Spleen (tissue), 11 donors: ENCODE results near the gene TCF7L1. TPM values are rescaled to one million over a fixed set of nuclear protein-coding genes. Genes with fewer than 3 reads are reported as not detected.

Experiments
- DNase-seq: peaks from one replicate; pipeline ENCODE4 v3.0.0-alpha.2; 2020
- H3K27ac ChIP-seq, 8 donors: fragments of 200-600 bp; sonication (generic) in 7 of 8; 1 replicate in 4 of 8; 2 replicates in 4 of 8; pipeline versions ENCODE4 v1.5.0 to v1.8.0; 2016 to 2021; ENCODE audit warnings: inconsistent platforms in 4 of 8, mild to moderate bottlenecking in 4 of 8, moderate library complexity in 1 of 8
- H3K27me3 ChIP-seq, 7 donors: fragments of 200-600 bp; sonication (generic) in 6 of 7; replicated peaks in 1 of 7; 1 replicate in 4 of 7; 2 replicates in 3 of 7; pipeline versions ENCODE4 v1.5.0 to v1.8.0; 2016 to 2021; ENCODE audit warnings: inconsistent platforms in 3 of 7, mild to moderate bottlenecking in 1 of 7
- H3K36me3 ChIP-seq, 6 donors: fragments of 200-600 bp; sonication (generic) in 5 of 6; 1 replicate in 4 of 6; 2 replicates in 2 of 6; pipeline versions ENCODE4 v1.5.0 to v1.8.0; 2016 to 2021; ENCODE audit warnings: inconsistent platforms in 2 of 6
- H3K4me1 ChIP-seq, 6 donors: fragments of 200-600 bp; sonication (generic) in 5 of 6; 1 replicate in 3 of 6; 2 replicates in 3 of 6; pipeline versions ENCODE4 v1.5.0 to v1.8.0; 2016 to 2021; ENCODE audit warnings: inconsistent platforms in 3 of 6
- H3K4me3 ChIP-seq, 8 donors: fragments of 200-600 bp; sonication (generic) in 7 of 8; 1 replicate in 4 of 8; 2 replicates in 4 of 8; pipeline versions ENCODE4 v1.5.0 to v1.8.0; 2016 to 2021; ENCODE audit warnings: inconsistent platforms in 4 of 8, mild to moderate bottlenecking in 4 of 8, moderate library complexity in 2 of 8
- H3K9me3 ChIP-seq, 8 donors: fragments of 200-600 bp; sonication (generic) in 7 of 8; 1 replicate in 4 of 8; 2 replicates in 4 of 8; pipeline versions ENCODE4 v1.5.0 to v1.8.0; 2016 to 2021; ENCODE audit warnings: inconsistent platforms in 4 of 8
- CTCF ChIP-seq, 11 experiments: fragments of 200-600 bp in 7 of 11; fragments of 450-650 bp in 4 of 11; sonication (generic) in 4 of 11; IDR thresholded peaks in 8 of 11; conservative IDR thresholded peaks in 3 of 11; 1 replicate in 7 of 11; 2 replicates in 4 of 11; pipeline versions ENCODE4 v1.4.0 to v1.8.0; 2016 to 2021; ENCODE audit warnings: antibody characterized with exemption in 11 of 11, inconsistent platforms in 4 of 11, mild to moderate bottlenecking in 1 of 11
- POLR2A ChIP-seq, 3 donors: fragments of 450-650 bp; IDR thresholded peaks; one replicate each; pipeline ENCODE4 v1.5.1; 2017; ENCODE audit warnings: antibody characterized with exemption in 3 of 3, mild to moderate bottlenecking in 1 of 3
- POLR2AphosphoS5 ChIP-seq, 3 donors: sonication (generic); formaldehyde crosslinking; IDR thresholded peaks; one replicate each; pipeline ENCODE4 v1.5.1; 2017; ENCODE audit warnings: antibody characterized with exemption in 3 of 3
- WGBS, 5 donors: extraction: QIAGEN DNeasy Blood & Tissue Kit in 3 of 5; methylation state at CpG; one replicate each; pipeline versions ENCODE4 v1.1.5 to v1.1.7; 2013 to 2018; 5-methylcytosine and 5-hydroxymethylcytosine counted together
- intact Hi-C: fragments of 100-400 bp; cut with DNase I; formaldehyde crosslinking; loops from one replicate; pipeline ENCODE4 v1.15.0; 2023; ENCODE audit warnings: low total_unique reads
- polyA plus RNA-seq, 3 donors: library from polyadenylated mRNA; stranded (reverse); fragments of 200-250 nt; gene quantifications; one replicate each; pipeline ENCODE4 v1.2.1, GENCODE V29; 2013
- total RNA-seq, 7 donors: library from RNA; depleted of rRNA in 3 of 7; stranded (reverse); fragments of >200 nt in 3 of 7; fragmentation: NEBNext Ultra II Directional in 4 of 7; extraction: Animal tissue kit (Norgen Biotek cat#: 25700) in 4 of 7; gene quantifications; one replicate each; pipeline versions ENCODE4 v1.1.0 to v1.2.1, GENCODE V29; 2016 to 2021
- donor health status: healthy with polysubstance abuse.
- donor health status: DM: no; HTN: no; CAD: no; lungs with moderate emphysema.
- donor health status: DM: no; HTN: no; CAD: no.
- donor health status: Bipolar disorder and iron deficiency.
- donor health status: healthy.
- donor health status: DM: no; HTN: no; CAD: no.
- donor health status: DM: yes; HTN: yes; CAD: no.

Gene TCF7L1
- total and polyA plus RNA-seq, 10 donors, result 2.0 to 15.8 (median 6.4) TPM

GRCh38 chr2:85291425-85292023, 158.3 kb downstream of the TCF7L1 start:
- H3K27me3 ChIP-seq, result no peaks in the 10 kb centered on the region
- H3K4me3 ChIP-seq, result peak overlapping the region in 1 of 8 donors; percentile 31
- DNase-seq, result no peak
- intact Hi-C loops, result no loop called here
- no peaks in the 10 kb centered on the region for H3K36me3 ChIP-seq
- H3K9me3 ChIP-seq, result no peaks in the 10 kb centered on the region
- H3K4me1 ChIP-seq, result peaks cover 0 to 16% (median 9%) of the 10 kb centered on the region in 6 donors
- WGBS, 5 donors, result 38 to 61% (median 48%) methylated on average over 4 of the region's 4 CpGs
- peak overlapping the region in 5 of 8 donors; percentile 35 to 68 (median 50) for H3K27ac ChIP-seq
- TF ChIP-seq POLR2A (IDR thresholded peaks at IDR 0.05) (no peak), CTCF (IDR thresholded peaks at IDR 0.05 in 8 of 11, conservative IDR thresholded peaks at IDR 0.05 in 3 of 11) (no peak), POLR2AphosphoS5 (IDR thresholded peaks at IDR 0.05) (no peak)

GRCh38 chr2:85302121-85302520, 168.9 kb downstream of the TCF7L1 start:
- H3K36me3 ChIP-seq, result peaks cover 0 to 18% (median 0%) of the 10 kb centered on the region in 6 donors
- peaks cover 0 to 17% (median 0%) of the 10 kb centered on the region in 7 donors for H3K27me3 ChIP-seq
- H3K4me3 ChIP-seq, result no peak overlapping the region
- H3K27ac ChIP-seq, result no peak overlapping the region
- peak; percentile 47 for DNase-seq
- H3K9me3 ChIP-seq, result no peaks in the 10 kb centered on the region
- 89 to 94% (median 91%) methylated on average over 6 of the region's 6 CpGs for WGBS, 5 donors
- TF ChIP-seq CTCF (IDR thresholded peaks at IDR 0.05 in 8 of 11, conservative IDR thresholded peaks at IDR 0.05 in 3 of 11) (no peak), POLR2A (IDR thresholded peaks at IDR 0.05) (no peak), POLR2AphosphoS5 (IDR thresholded peaks at IDR 0.05) (no peak)
- intact Hi-C loops, result no loop called here
- peaks cover 0 to 29% (median 7%) of the 10 kb centered on the region in 6 donors for H3K4me1 ChIP-seq

GRCh38 chr2:85303780-85304531, 170.8 kb downstream of the TCF7L1 start:
- H3K9me3 ChIP-seq, result no peaks in the 10 kb centered on the region
- no peak overlapping the region for H3K27ac ChIP-seq
- DNase-seq, result peak; percentile 70
- H3K27me3 ChIP-seq, result peaks cover 0 to 17% (median 0%) of the 10 kb centered on the region in 7 donors
- peaks cover 6 to 41% (median 24%) of the 10 kb centered on the region in 6 donors for H3K4me1 ChIP-seq
- TF ChIP-seq POLR2AphosphoS5 (IDR thresholded peaks at IDR 0.05), result no peak
- TF ChIP-seq CTCF (IDR thresholded peaks at IDR 0.05 in 8 of 11, conservative IDR thresholded peaks at IDR 0.05 in 3 of 11), result no peak
- no peak for TF ChIP-seq POLR2A (IDR thresholded peaks at IDR 0.05)
- WGBS, 5 donors, result 78 to 86% (median 83%) methylated on average over 28 of the region's 28 CpGs
- H3K36me3 ChIP-seq, result peaks cover 0 to 29% (median 0%) of the 10 kb centered on the region in 6 donors
- intact Hi-C loops, result no loop called here
- H3K4me3 ChIP-seq, result no peak overlapping the region

GRCh38 chr2:85307527-85307897, 174.3 kb downstream of the TCF7L1 start:
- no peaks in the 10 kb centered on the region for H3K9me3 ChIP-seq
- DNase-seq, result no peak
- peaks cover 0 to 9% (median 0%) of the 10 kb centered on the region in 7 donors for H3K27me3 ChIP-seq
- WGBS, 5 donors, result 74 to 84% (median 83%) methylated on average over 9 of the region's 9 CpGs
- intact Hi-C loops, result no loop called here
- H3K27ac ChIP-seq, result peak overlapping the region in 4 of 8 donors; percentile 47 to 69 (median 62)
- peaks cover 19 to 50% (median 36%) of the 10 kb centered on the region in 6 donors for H3K4me1 ChIP-seq
- TF ChIP-seq CTCF (IDR thresholded peaks at IDR 0.05 in 8 of 11, conservative IDR thresholded peaks at IDR 0.05 in 3 of 11) (no peak), POLR2AphosphoS5 (IDR thresholded peaks at IDR 0.05) (no peak), POLR2A (IDR thresholded peaks at IDR 0.05) (no peak)
- H3K36me3 ChIP-seq, result peaks cover 0 to 44% (median 0%) of the 10 kb centered on the region in 6 donors
- peak overlapping the region in 1 of 8 donors; percentile 37 for H3K4me3 ChIP-seq
